ENCODE measurements around the gene QPRT.

DNA sequence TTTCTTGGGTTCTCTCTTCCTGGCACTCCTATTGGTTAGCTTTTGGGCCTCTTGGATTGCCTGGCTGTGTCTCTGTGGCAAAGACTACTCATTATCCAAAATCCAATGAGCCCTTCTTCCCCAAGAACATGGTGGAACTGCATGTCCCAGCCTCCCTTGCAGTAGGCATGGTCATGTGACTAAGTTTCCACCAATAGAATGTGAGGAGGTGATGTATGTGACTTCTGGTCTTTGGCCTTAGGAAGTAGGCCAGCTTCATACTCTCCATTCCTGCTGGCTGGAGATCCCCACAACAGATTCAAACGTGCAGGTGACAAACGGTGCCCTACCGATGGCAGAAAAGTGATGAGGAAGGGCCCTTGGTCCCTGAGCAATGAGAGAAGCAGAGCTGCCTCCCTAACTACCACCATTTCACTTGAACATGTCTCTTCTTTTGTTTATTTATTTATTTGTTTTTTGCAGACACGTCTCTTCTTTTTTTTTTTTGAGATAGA is 33.2 kb upstream of the QPRT start:
- TF ChIP-seq, protein P1, sequence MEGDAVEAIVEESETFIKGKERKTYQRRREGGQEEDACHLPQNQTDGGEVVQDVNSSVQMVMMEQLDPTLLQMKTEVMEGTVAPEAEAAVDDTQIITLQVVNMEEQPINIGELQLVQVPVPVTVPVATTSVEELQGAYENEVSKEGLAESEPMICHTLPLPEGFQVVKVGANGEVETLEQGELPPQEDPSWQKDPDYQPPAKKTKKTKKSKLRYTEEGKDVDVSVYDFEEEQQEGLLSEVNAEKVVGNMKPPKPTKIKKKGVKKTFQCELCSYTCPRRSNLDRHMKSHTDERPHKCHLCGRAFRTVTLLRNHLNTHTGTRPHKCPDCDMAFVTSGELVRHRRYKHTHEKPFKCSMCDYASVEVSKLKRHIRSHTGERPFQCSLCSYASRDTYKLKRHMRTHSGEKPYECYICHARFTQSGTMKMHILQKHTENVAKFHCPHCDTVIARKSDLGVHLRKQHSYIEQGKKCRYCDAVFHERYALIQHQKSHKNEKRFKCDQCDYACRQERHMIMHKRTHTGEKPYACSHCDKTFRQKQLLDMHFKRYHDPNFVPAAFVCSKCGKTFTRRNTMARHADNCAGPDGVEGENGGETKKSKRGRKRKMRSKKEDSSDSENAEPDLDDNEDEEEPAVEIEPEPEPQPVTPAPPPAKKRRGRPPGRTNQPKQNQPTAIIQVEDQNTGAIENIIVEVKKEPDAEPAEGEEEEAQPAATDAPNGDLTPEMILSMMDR (conservative IDR thresholded peaks at IDR 0.05 in 1 of 2, IDR thresholded peaks at IDR 0.05 in 1 of 2; ENCODE audit: extremely low read depth in 1 of 2, insufficient read depth in 1 of 2, low read depth in 1 of 2, low read length in 2 of 2), result no peak
- TF ChIP-seq EZH2 (IDR thresholded peaks at IDR 0.05; ENCODE audit: borderline replicate concordance, low read length), result no peak

All from mammary epithelial cell (primary cell).